OCI-LY7 (cell line): Measurements from ENCODE around the gene SPTAN1.

Experiments
- EZH2phosphoT487 ChIP-seq: fragments of 200-600 bp; sonication (generic); IDR thresholded peaks from 2 replicates; pipeline ENCODE4 v1.6.1; 2018; ENCODE audit warnings: low read depth, borderline replicate concordance, mild to moderate bottlenecking, mixed run types, antibody characterized with exemption, low read length, moderate library complexity, mixed read lengths
- TF ChIP-seq, protein P1 (sequence below): fragments of 200-600 bp; sonication (generic); conservative IDR thresholded peaks from 2 replicates; pipeline ENCODE4 v1.5.1; 2014; ENCODE audit warnings: mild to moderate bottlenecking, antibody characterized with exemption, low read length, moderate library complexity, mixed read lengths

- TF ChIP-seq EZH2phosphoT487 = no peak
- TF ChIP-seq, protein P1, sequence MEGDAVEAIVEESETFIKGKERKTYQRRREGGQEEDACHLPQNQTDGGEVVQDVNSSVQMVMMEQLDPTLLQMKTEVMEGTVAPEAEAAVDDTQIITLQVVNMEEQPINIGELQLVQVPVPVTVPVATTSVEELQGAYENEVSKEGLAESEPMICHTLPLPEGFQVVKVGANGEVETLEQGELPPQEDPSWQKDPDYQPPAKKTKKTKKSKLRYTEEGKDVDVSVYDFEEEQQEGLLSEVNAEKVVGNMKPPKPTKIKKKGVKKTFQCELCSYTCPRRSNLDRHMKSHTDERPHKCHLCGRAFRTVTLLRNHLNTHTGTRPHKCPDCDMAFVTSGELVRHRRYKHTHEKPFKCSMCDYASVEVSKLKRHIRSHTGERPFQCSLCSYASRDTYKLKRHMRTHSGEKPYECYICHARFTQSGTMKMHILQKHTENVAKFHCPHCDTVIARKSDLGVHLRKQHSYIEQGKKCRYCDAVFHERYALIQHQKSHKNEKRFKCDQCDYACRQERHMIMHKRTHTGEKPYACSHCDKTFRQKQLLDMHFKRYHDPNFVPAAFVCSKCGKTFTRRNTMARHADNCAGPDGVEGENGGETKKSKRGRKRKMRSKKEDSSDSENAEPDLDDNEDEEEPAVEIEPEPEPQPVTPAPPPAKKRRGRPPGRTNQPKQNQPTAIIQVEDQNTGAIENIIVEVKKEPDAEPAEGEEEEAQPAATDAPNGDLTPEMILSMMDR = no peak
Observed at GRCh38 chr9:128529191-128529590, 23.2 kb upstream of the SPTAN1 start.
